ENCODE measurements around the gene BCAS1.

BCAS1 gene

DNA sequence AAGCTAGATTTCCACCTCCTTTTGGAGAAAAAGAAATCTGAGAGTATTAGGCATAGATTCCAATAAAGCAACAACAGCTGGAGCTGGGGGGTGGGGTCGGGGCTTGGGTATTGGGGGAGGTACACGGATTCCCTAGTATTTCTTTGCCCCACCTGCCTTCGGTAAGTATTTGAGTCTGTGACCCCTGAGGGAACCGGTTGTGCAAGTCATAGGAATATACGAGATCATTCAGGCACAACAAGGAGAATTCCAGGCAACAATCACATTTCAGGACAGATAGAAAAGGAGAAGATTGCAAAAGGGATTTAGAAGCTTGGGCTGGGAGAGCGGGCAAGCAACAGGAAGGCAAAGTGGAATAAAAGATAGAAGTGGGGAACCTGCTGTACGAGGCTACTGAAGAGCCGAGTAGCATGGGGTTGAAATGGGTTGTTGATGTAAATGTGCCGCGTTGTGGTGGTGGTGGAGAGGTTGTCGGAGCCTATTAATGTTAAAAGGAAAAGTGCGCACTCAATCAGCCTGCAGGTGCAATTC is 148.9 kb downstream of the BCAS1 start:
- DNase-seq (ENCODE audit: low read depth), result no peak
- no peak overlapping the region for H3K4me3 ChIP-seq (ENCODE audit: low read depth, low read length)

DNA sequence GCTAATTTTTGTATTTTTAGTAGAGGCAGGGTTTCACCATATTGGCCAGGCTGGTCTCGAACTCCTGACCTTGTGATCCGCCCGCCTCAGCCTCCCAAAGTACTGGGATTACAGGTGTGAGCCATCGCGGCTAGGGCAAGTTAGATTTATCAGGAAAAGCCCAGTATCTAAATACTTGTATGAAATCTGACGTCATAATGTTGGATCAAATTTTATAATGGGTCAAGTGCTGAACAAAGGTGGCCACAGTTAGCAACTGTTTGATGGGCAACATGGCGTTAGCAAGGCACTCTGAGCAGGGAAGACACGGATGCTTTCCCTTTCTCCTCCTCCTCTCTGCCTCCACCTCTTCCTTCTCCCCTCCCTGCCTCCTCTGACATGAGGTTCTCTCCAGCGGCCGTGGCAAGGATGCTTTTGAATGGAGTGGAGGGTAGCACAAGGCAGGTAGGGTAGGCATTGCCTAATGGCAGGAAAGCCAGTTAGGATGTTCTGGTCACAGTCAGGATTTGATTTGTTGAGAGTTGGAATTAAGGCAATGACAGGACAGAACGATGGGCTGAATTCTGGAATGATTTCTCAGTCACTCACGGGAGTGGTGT is 149.6 kb downstream of the BCAS1 start:
- no peak for DNase-seq (ENCODE audit: low read depth)

DNA sequence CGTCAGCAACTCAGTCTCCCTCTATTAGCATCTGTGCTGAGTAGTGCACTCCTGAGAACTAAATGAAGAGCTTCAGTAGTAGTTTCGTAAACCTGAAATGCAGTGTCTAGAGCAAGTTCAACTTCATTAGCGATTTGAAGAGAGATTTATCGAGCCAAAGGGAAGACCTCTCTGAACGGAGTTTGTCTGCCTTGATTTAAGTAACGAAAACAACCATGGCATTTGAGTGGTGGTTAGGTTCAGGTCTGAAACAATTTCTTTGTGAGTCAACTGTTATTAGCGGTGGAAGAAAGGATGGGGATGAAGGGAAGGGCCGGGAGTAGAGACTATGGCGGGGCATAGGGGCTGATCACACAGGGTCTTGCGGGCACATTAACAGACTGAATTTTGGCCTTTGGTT is 150.5 kb downstream of the BCAS1 start:
- no peak overlapping the region for H3K4me3 ChIP-seq (ENCODE audit: low read depth, low read length)
- DNase-seq (ENCODE audit: low read depth), result no peak

More for the DNA sequence above, 149.6 kb downstream of the BCAS1 start:
- H3K4me3 ChIP-seq (ENCODE audit: low read depth, low read length), result no peak overlapping the region

DNA sequence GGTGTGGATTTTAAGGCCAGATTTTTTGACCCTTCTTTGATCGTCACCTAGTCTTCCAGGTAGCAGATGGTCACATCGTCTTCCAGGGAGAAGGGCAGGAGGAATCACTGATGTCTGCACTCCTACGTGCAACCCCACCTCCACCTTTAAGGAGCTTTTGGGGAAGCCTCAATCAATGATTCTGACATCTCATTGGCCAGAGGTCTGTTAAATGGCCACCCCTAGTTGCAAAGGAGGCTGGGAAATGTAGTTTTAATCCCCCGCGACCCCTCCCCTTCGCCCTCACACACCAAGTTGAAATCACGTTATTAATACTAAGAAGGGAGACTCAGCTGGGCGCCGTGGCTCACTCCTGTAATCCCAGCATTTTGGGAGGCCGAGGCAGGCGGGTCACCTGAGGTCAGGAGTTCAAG is 151.4 kb downstream of the BCAS1 start:
- H3K4me3 ChIP-seq (ENCODE audit: low read depth, low read length), result no peak overlapping the region
- no peak for DNase-seq (ENCODE audit: low read depth)

DNA sequence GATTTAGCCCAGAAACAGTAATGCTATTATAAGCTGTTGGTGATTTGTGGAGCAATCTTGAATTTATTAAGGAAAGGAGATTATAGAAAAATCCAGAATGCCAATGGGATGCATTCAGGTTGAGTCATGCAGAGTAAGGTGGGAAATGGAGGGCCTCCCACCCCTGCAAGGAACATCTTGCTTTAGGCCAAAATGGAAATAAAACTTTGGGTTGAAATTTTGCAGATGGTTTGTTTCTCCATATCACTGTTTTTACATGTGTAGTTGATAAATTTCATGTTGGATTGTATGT is 152.4 kb downstream of the BCAS1 start:
- no peak overlapping the region for H3K4me3 ChIP-seq (ENCODE audit: low read depth, low read length)
- DNase-seq (ENCODE audit: low read depth), result no peak

DNA sequence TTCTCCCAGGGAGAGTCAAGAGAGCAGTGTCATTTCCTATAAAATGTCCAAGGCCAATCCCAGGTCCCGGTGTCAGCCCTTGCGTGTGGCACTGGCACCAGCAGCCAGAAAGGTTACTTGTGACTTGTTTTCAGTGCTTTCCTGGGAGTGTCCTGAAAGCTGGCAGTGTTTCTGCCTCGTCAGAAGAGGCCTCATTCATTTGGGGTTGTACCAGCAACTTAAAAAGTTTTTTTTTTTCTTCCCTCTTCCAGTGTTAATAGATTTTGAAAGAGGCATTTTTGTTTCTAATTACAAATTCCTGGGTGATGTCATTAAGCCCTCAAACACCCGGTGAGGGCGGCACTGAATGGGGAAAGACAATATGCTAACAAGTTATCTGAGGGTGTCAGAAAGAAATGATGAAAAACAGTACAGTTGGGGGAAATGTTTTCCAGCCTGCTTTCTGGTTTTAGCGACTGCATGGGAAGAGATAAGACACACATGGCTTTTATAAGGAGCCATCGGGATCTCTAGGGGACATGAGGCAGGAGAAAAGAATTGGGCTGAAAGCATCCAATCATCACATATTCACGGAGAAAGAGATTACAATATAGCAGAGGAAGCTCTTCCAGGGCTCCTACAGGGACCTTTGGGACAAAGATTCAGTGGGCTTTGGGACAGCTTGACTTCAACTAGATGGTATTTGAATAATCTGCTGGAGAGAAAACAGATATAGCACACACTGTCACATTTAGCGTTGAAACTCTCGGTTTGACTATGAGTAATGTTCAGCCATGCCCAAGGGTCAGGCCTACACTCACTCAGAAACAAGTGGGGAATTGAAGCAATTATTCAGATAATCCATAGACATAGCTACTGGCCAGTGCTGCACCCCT is 153.0 kb downstream of the BCAS1 start:
- H3K4me3 ChIP-seq (ENCODE audit: low read depth, low read length), result no peak overlapping the region
- no peak for DNase-seq (ENCODE audit: low read depth)

DNA sequence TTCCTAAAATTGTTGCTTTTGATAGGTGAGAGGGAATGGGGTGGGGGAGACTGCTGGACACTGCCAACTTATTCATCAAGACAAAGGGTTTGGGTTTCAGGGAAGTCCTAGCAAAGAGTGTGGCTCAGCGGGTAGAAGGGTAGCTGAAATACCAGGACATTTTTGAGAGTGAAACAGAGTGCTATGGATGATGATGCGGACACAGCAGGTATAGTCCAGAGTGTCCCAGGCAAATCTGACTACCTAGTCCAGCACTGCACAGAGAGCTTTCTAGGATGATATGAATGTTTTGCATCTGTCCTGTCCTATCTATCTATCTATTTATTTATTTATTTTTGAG is 154.3 kb downstream of the BCAS1 start:
- no peak overlapping the region for H3K4me3 ChIP-seq (ENCODE audit: low read depth, low read length)
- no peak for DNase-seq (ENCODE audit: low read depth)

DNA sequence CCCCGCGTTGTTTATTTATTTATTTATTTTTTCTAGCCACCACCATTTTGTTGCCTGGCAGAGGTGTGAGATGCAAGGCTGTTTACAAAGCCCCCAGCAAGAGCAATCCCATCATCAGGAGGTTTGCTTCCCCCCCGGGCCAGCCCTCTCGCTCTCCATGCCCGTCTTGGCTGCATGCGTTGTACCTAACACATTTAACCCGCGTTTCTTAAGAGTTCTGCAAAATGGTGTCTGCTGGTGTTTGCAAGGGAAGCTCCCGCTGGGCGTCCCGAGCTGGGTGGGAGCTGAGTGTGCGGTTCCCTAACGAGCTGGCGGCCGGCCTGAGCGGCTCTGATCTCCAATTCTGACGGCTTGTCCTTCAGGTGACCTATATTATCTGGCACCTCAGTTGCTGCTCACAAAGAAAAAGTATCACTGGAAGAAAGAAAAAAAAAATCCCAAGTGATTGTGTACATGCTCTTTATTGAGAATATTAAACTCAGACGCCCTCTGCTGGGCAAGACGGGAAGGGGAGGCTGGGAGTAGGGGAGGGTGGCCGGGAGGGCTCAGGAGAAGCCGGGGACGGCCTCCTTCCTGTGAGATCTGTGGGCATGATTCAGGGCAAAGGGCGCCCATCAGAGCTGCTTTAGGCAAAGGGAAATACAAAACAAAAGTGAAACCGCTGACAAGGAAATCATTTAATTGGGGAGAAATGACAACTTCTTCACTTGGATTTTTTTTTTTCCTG is 154.8 kb downstream of the BCAS1 start:
- peak; percentile 73 for DNase-seq (ENCODE audit: low read depth)
- H3K4me3 ChIP-seq (ENCODE audit: low read depth, low read length), result peak overlapping the region; percentile 54

DNA sequence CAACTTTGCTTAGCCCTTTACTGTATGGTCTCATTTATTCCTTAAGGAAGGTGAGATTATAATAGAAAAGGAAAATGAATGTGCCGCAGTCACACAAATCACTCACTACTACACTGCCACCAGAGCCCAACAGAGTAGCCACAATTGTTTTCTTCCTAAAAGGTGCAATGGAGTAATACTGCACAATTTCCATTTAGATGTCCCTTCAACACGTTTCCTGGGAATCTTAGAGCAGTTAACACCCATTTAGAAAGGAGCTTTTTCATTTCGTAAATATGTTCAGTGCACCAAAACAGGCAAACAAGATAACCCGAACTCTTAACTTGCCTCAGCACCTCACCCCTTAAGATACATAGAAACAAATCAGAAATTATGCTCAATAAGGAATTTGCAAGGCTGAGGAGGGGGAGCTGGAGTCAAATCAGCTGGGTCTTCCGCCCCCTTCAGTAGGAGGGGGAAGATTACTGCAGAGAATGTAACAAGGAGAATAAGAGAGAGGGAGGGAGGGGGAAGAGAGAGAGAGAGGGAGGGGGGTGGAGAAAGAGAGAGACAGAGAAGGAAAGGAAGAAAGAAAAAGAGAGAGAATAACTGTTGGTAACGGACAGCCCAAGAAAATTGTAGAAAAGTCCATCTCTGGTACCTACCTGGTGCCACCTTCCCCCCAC is 155.5 kb downstream of the BCAS1 start:
- no peak for DNase-seq (ENCODE audit: low read depth)

DNA sequence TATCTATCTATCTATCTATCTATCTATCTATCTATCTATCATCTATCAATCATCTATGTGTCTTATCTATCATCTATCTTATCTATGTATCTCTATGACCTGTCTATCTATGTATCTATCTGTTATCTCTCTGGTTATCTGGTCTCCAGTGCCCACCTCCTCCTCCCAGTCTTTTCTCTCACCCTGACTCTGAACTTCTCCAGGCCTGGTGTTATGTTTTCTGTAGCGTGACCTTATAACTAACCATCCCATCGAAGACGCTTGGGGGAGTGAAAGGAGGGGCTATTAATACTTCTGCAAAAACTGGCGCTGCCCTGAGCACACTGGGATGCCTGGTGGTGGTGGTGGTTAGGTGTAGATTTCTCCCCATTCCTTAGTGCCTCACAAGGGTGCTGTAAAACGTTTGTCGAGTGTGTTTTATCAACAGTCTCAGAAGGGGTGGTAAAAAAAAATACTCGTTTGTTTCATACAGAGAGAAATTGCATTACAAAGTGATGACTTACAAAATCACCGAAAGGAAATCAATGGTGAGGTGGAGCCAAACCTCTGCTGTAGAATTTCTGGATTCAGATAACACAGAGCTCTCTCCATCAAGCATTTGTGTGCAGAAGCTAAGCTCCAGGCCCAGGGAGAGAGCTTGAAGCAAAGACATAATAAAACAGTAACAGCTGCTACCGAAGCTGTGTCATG is 156.2 kb downstream of the BCAS1 start:
- H3K4me3 ChIP-seq (ENCODE audit: low read depth, low read length), result no peak overlapping the region
- no peak for DNase-seq (ENCODE audit: low read depth)

More for the DNA sequence above, 155.5 kb downstream of the BCAS1 start:
- H3K4me3 ChIP-seq (ENCODE audit: low read depth, low read length), result peak overlapping the region; percentile 54

DNA sequence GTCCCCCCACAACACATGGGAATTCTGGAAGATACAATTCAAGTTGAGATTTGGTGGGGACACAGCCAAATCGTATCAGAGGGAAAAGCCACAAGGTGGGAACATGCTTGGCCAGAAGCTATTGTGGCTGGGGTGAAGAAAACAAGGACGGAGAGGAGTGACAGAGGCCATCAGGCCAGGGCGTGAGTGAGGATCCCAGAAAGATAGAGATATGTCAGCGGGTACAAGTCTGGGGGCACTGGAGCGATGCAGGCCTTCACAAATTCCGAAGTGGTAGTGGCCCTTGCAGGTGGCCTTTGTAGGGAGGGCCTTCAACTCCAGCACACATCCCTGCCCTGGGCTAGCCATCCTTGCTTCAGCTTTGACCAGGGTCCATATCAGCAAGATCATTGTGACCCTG is 159.1 kb downstream of the BCAS1 start:
- DNase-seq (ENCODE audit: low read depth), result no peak
- no peak overlapping the region for H3K4me3 ChIP-seq (ENCODE audit: low read depth, low read length)

DNA sequence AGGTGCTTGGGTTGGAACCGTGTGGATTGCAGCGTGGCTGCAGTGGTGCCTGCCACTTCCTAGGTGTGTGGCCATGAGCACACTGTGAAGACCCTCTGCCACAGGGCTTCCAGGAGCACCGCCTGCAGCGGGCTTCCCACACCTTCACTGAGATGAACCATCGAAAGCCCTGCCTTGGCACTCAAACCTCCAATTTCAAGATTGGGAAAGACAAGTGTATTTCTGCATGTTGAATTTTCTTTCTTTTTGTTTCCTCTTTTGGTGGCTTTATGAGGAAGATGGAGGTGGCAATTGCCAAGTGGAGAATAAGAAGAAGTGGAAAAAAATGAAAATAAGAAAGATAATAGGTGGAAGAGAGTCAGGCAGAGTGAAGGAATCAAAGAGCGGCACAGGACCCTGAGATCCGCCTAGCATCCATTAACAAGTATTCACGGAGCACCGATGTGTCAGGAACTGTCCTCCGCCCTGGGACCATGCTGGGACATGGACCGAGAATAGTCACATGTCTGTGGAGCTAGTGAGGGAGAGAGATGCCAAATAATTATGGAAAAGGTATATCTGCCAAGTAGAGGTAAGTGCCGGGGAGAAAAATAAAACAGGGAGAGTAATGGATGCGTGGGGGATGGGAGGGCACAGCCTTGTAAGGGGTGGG is 159.9 kb downstream of the BCAS1 start:
- H3K4me3 ChIP-seq (ENCODE audit: low read depth, low read length), result no peak overlapping the region
- no peak for DNase-seq (ENCODE audit: low read depth)

DNA sequence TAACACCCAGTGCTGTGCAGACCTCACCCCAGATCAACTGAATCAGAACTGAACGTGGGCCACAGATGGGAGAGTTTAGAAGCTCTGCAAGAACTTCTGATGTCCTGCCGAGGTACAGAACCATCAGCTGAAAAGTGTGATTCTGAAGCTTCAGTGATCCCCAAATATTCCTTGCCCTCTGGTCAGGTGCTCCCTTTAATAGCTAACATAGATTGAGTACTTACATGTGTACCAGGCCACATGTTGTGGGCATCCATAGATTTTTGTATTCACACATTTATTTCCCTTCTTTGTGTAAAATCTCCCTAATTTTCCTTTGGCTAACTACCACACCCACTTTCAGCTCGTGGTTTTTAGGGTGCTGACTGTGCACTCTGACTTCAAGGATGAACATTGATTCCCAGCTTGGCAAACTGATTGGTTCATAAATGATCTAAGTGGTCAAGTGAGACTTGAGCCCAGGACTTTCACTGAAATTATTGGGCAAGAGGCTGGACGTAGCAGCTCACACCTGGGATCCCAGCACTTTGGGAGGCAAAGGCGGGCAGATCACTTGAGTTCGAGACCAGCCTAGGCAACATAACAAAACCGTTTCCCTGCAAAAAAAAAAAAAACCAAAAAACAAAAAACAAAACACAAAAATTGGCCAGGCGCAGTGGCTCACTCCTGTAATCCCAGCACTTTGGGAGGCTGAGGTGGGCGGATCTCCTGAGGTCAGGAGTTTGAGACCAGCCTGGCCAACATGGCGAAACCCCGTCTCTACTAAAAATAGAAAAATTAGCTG is 162.2 kb downstream of the BCAS1 start:
- H3K4me3 ChIP-seq (ENCODE audit: low read depth, low read length), result no peak overlapping the region
- no peak for DNase-seq (ENCODE audit: low read depth)

DNA sequence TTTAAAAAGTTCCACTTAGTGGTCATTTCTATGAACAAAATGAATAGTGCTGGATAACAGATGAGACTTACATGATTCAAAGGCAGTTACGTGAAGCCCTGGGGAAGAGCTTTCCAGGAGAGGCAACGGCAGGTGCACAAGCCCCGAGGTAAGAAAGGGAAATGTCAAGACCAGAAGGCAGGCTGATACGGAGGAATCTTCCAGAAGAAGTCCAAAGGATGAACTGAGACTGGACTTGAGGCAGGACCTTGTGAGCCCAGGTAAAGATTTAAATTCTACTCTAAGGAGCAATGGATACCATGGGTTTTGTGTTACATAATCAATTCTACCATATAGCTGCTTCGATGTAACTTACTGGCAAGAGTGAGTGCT is 164.6 kb downstream of the BCAS1 start:
- H3K4me3 ChIP-seq (ENCODE audit: low read depth, low read length), result no peak overlapping the region

DNA sequence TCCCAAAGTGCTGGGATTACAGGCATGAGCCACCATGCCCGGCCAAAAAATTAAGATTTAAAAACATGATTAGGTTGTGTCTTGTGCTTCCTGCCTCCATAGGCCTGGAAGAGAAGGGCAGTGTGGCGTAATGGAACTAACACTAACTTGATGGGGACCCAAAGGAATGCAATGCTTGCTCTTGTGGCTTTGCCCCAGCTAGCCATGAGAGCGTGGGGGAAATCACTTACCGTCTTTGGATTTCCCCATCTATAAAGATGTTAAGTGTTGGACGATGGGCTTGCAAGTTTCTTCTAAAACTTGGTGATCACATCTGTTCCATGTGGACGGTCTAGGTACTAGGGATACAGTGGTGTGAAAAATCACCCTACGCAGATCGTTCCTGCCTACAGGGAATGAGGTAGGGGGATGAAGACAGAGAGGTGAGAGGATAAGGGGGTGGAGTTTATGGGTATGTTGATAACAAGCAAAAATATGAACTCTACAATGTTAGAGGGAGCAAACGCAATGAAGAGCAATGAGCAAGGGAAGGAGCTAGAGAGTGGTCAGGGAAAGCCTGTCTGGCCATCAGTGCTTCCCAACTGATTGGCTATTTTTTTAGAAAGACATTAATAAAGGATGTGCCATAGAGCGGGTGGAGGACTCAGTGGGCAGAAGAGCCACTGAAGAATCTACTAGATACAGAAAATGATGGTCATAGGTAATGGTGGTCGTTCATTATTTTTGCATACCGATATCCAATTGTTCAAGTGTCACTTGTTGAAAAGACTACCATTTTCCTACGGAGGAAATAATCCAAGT is 165.2 kb downstream of the BCAS1 start:
- H3K4me3 ChIP-seq (ENCODE audit: low read depth, low read length), result no peak overlapping the region
- no peak for DNase-seq (ENCODE audit: low read depth)

More for the DNA sequence above, 164.6 kb downstream of the BCAS1 start:
- no peak for DNase-seq (ENCODE audit: low read depth)

DNA sequence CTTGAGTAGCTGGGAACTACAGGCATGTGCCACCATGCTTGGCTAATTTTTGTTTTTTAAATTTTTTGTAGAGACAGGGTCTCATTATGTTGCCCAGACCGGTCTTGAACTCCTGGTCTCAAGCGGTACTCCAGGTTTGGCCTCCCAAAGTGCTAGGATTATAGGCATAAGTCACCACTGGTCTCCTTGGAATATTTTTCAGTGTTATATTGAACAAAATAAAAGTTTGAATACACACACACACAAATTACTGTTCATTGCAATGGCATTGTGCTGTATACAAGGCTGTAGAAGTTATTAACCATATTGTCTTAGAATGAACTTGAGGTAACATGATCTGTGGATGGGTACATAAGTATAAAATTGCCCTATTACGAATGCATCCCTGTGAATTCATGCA is 166.1 kb downstream of the BCAS1 start:
- no peak for DNase-seq (ENCODE audit: low read depth)
- no peak overlapping the region for H3K4me3 ChIP-seq (ENCODE audit: low read depth, low read length)

DNA sequence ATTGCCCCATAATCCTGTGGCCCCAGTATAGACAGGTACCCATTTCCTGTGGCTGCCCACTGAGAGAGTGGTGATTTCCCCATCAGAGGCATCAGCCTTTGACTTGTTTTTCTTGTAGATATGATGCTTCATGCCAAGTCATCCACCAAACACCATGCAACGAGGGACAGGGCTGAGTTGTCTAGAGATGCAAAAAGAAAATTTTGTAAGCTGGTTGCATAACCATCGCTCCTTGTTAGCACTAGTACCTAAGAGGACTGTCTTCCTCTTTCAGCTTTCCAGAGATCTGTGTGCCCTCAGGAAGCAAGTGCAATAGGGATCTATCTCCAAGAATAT is 166.8 kb downstream of the BCAS1 start:
- DNase-seq (ENCODE audit: low read depth), result no peak
- H3K4me3 ChIP-seq (ENCODE audit: low read depth, low read length), result no peak overlapping the region
